IMR-90 (cell line): ENCODE measurements around the gene CDH15. TPM values are rescaled to one million over a fixed set of nuclear protein-coding genes. Genes with fewer than 3 reads are reported as not detected.

Source experiments
- ATAC-seq: fragments of 200-7000 bp; cut with Tn5 transposase; 2 replicates; pipeline ENCODE4 v1.9.1; 2020; ENCODE audit warnings: low read depth, mild to moderate bottlenecking, moderate library complexity
- BruUV-seq: library from RNA; stranded (reverse); fragments of 400-500 nt; replicated peaks from 2 replicates; lab custom pipeline; 2021; lab: Mats Ljungman, UMichigan
- CTCF ChIA-PET: fragments of 300-600 bp; formaldehyde crosslinking; extraction: SDS; loops from one replicate; lab custom pipeline; 2021; ENCODE audit warnings: antibody characterized with exemption; lab: Yijun Ruan, JAX
- POLR2A ChIA-PET: fragments of 300-600 bp; sonication (Branson Sonifier 250); formaldehyde crosslinking; loops from one replicate; lab custom pipeline; 2022; ENCODE audit warnings: antibody characterized with exemption; ENCODE audit not compliant: unreplicated experiment; lab: Charles Lee
- DNase-seq: peaks from one replicate; pipeline ENCODE4 v3.0.0; 2013
- H2AFZ ChIP-seq: replicated peaks from 2 replicates; pipeline ENCODE3; 2013; ENCODE audit warnings: low read length, mild to moderate bottlenecking; ENCODE audit not compliant: poor library complexity
- H2AK5ac ChIP-seq: 2 replicates; pipeline ENCODE4 v1.6.1; 2013; ENCODE audit warnings: low read depth, low read length, inconsistent platforms
- H2AK9ac ChIP-seq: replicated peaks from 2 replicates; pipeline ENCODE3; 2013; ENCODE audit warnings: mild to moderate bottlenecking, low read depth, low read length, moderate library complexity; ENCODE audit not compliant: poor library complexity
- H2BK120ac ChIP-seq: 2 replicates; pipeline ENCODE4 v1.6.1; 2013; ENCODE audit warnings: low read depth, low read length, inconsistent platforms
- H2BK15ac ChIP-seq: 3 replicates; pipeline ENCODE4 v1.6.1; 2013; ENCODE audit warnings: low read depth, low read length, inconsistent platforms
- H2BK20ac ChIP-seq: 2 replicates; pipeline ENCODE4 v1.6.1; 2013; ENCODE audit warnings: low read depth, mild to moderate bottlenecking, inconsistent platforms, low read length, moderate library complexity
- H2BK5ac ChIP-seq: 2 replicates; pipeline ENCODE4 v1.6.1; 2013; ENCODE audit warnings: mild to moderate bottlenecking, low read depth, low read length, inconsistent platforms; ENCODE audit not compliant: poor library complexity, severe bottlenecking
- H3K14ac ChIP-seq: replicated peaks from 2 replicates; pipeline ENCODE4 v1.6.1; 2013; ENCODE audit warnings: low read depth, low read length, inconsistent platforms
- H3K18ac ChIP-seq: 2 replicates; pipeline ENCODE4 v1.6.1; 2013; ENCODE audit warnings: low read depth, low read length, control low read depth
- H3K23ac ChIP-seq: 2 replicates; pipeline ENCODE4 v1.6.1; 2013; ENCODE audit warnings: low read depth, low read length, inconsistent platforms
- H3K27ac ChIP-seq: 2 replicates; pipeline ENCODE4 v1.5.1; 2013; ENCODE audit warnings: mild to moderate bottlenecking, control low read depth, low read length; ENCODE audit not compliant: insufficient read depth
- H3K27me3 ChIP-seq: 2 replicates; pipeline ENCODE4 v1.6.1; 2013; ENCODE audit warnings: low read length; ENCODE audit not compliant: control insufficient read depth, insufficient read depth
- H3K36me3 ChIP-seq: 2 replicates; pipeline ENCODE4 v1.6.1; 2013; ENCODE audit warnings: low read length, mixed read lengths; ENCODE audit not compliant: control insufficient read depth, insufficient read depth
- H3K4ac ChIP-seq: 2 replicates; pipeline ENCODE4 v1.6.1; 2013; ENCODE audit warnings: low read depth, low read length, inconsistent platforms
- H3K4me1 ChIP-seq: 2 replicates; pipeline ENCODE4 v1.6.1; 2013; ENCODE audit warnings: low read length, mixed read lengths; ENCODE audit not compliant: control insufficient read depth, insufficient read depth
- H3K4me2 ChIP-seq: 2 replicates; pipeline ENCODE4 v1.6.1; 2013; ENCODE audit warnings: low read depth, mild to moderate bottlenecking, control low read depth, low read length, moderate library complexity
- H3K4me3 ChIP-seq: 2 replicates; pipeline ENCODE4 v1.5.1; 2013; ENCODE audit warnings: low read depth, mild to moderate bottlenecking, control low read depth, low read length, moderate library complexity; ENCODE audit not compliant: insufficient read depth
- H3K56ac ChIP-seq: 2 replicates; pipeline ENCODE4 v1.6.1; 2013; ENCODE audit warnings: low read length, inconsistent platforms; ENCODE audit not compliant: insufficient read depth; ENCODE audit errors: extremely low read depth
- H3K79me1 ChIP-seq, 2 experiments: 2 replicates each; pipeline ENCODE4 v1.6.1; 2013; ENCODE audit warnings: low read length in 2 of 2, inconsistent platforms in 1 of 2, low read depth in 1 of 2
- H3K9ac ChIP-seq: 2 replicates; pipeline ENCODE4 v1.6.1; 2013; ENCODE audit warnings: low read depth, low read length, control low read depth
- H3K9me1 ChIP-seq: 2 replicates; pipeline ENCODE4 v1.6.1; 2013; ENCODE audit warnings: low read length, inconsistent platforms; ENCODE audit not compliant: insufficient read depth
- H3K9me3 ChIP-seq: 2 replicates; pipeline ENCODE4 v1.6.1; 2013; ENCODE audit warnings: low read length; ENCODE audit not compliant: control insufficient read depth, insufficient read depth
- H4K20me1 ChIP-seq: 2 replicates; pipeline ENCODE4 v1.6.1; 2013; ENCODE audit warnings: low read length, inconsistent platforms; ENCODE audit not compliant: insufficient read depth
- H4K5ac ChIP-seq: 2 replicates; pipeline ENCODE4 v1.6.1; 2013; ENCODE audit warnings: mild to moderate bottlenecking, low read depth, low read length, control low read depth
- H4K8ac ChIP-seq, 2 experiments: 2 replicates each; pipeline ENCODE4 v1.6.1; 2013; ENCODE audit warnings: low read depth in 2 of 2, low read length in 2 of 2, control low read depth in 1 of 2, inconsistent platforms in 1 of 2
- H4K91ac ChIP-seq: 2 replicates; pipeline ENCODE4 v1.6.1; 2013; ENCODE audit warnings: low read depth, low read length, inconsistent platforms; ENCODE audit not compliant: insufficient read depth
- BHLHE40 ChIP-seq: fragments of 150-350 bp; IDR thresholded peaks from 2 replicates; pipeline ENCODE4 v1.6.1; 2016; ENCODE audit warnings: mild to moderate bottlenecking, low read depth, low read length
- CEBPB ChIP-seq: IDR thresholded peaks from 2 replicates; pipeline ENCODE4 v1.6.1; 2012; ENCODE audit warnings: low read depth, low read length, improper control_type of control experiment
- CHD1 ChIP-seq: IDR thresholded peaks from 2 replicates; pipeline ENCODE4 v1.6.1; 2012; ENCODE audit warnings: low read depth, low read length, improper control_type of control experiment
- FOS ChIP-seq: fragments of 150-350 bp; IDR thresholded peaks from 2 replicates; pipeline ENCODE4 v1.6.1; 2016; ENCODE audit warnings: low read depth, low read length
- NFE2L2 ChIP-seq: fragments of 150-350 bp; IDR thresholded peaks from 2 replicates; pipeline ENCODE4 v1.6.1; 2016; ENCODE audit warnings: low read depth, mild to moderate bottlenecking, low read length
- POLR2A ChIP-seq: IDR thresholded peaks from 2 replicates; pipeline ENCODE4 v1.6.1; 2012; ENCODE audit warnings: mild to moderate bottlenecking, low read depth, low read length
- WGBS, 2 experiments: methylation state at CpG; one replicate each; pipeline versions ENCODE4 v1.1.5 to v1.1.7; 2013; ENCODE audit warnings: missing lambda C conversion rate in 2 of 2; ENCODE audit not compliant: insufficient read length in 1 of 2; ENCODE audit errors: extremely low coverage in 2 of 2; 5-methylcytosine and 5-hydroxymethylcytosine counted together
- dilution Hi-C: fragments of 300-500 bp; cut with HindIII; formaldehyde crosslinking; loops from one replicate; pipeline ENCODE4 v1.14.3; 2018; ENCODE audit warnings: low sequenced_read_pairs; ENCODE audit not compliant: unreplicated experiment
- in situ Hi-C: fragments of 300-500 bp; cut with MboI; formaldehyde crosslinking; loops from 3 replicates; pipeline ENCODE4 v1.14.3; 2019; ENCODE audit warnings: low sequenced_read_pairs, inconsistent platforms, mixed read lengths
- intact Hi-C: fragments of 100-400 bp; cut with micrococcal nuclease; formaldehyde crosslinking; loops from 2 replicates; pipeline ENCODE4 v1.10.0; 2022
- polyA plus RNA-seq, 3 experiments: library from polyadenylated mRNA; depleted of rRNA; stranded (reverse); fragments of >200 nt; gene quantifications; 2 replicates each; pipeline ENCODE4 v1.2.3, GENCODE V29; 2012; ENCODE audit warnings: low replicate concordance in 1 of 3
- total RNA-seq: library from RNA; depleted of rRNA; stranded (reverse); fragments of >200 nt; gene quantifications from 2 replicates; pipeline ENCODE4 v1.2.3, GENCODE V29; 2012
- TF ChIP-seq, protein P1 (sequence below): conservative IDR thresholded peaks from 2 replicates; pipeline ENCODE4 v1.5.1; 2012; ENCODE audit warnings: mild to moderate bottlenecking, low read depth, low read length, improper control_type of control experiment

Gene CDH15
- total and polyA plus RNA-seq, 2 of the 4 experiments (the other 2 are of a cell fraction), result 0.18 to 0.62 TPM

DNA sequence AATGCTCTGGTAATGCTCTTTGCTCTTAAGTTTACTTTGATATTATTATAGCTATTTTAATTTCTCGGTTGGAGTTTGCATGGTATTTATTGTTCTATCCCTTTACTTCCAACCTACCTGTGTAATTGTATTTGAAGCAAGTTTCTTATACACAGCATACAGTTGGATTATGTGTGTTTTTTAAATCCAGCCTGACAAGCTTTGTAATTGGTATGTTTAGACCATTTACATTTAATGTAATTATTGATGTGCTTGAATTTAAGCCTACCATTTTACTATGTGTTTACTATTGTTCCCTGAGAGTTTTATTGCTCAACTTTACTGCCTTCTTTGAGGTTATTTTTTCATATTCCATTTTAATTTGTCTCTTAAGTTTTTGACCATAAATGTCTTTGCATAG, 42.2 kb upstream of the CDH15 start:
- ATAC-seq (no peak), DNase-seq (no peak)
- Histone ChIP-seq H4K5ac (no peak overlapping the region), H2AK5ac (no peak overlapping the region), H3K14ac (no peak overlapping the region), H4K91ac (no peak overlapping the region), H3K4me1 (no peaks in the 10 kb centered on the region), H3K9ac (no peak overlapping the region), H3K4ac (no peak overlapping the region), H2BK120ac (no peak overlapping the region), H3K79me1 (peaks cover 3 to 11% of the 10 kb centered on the region in 2 experiments; a peak in 3 of 4 replicates), H3K56ac (no peak overlapping the region), H2BK5ac (no peak overlapping the region), H3K9me3 (peaks cover 2% of the 10 kb centered on the region), H2AFZ (no peak overlapping the region), H3K9me1 (peaks cover 3% of the 10 kb centered on the region), H3K18ac (no peak overlapping the region), H3K4me3 (no peak overlapping the region), H3K23ac (no peak overlapping the region), H4K8ac (no peak overlapping the region), H2BK20ac (no peak overlapping the region), H3K27me3 (no peaks in the 10 kb centered on the region), H4K20me1 (no peaks in the 10 kb centered on the region; the same call in 1 of the 2 replicates), H3K4me2 (no peak overlapping the region), H2AK9ac (no peak overlapping the region), H2BK15ac (no peak overlapping the region), H3K36me3 (peaks cover 30% of the 10 kb centered on the region), H3K27ac (no peak overlapping the region)
- WGBS, 2 experiments, result no CpG with 5 or more reads among the region's 1 CpG
- in situ Hi-C loops, result no loop called here
- TF ChIP-seq FOS, result no peak
- no peak for TF ChIP-seq POLR2A
- TF ChIP-seq, protein P1, sequence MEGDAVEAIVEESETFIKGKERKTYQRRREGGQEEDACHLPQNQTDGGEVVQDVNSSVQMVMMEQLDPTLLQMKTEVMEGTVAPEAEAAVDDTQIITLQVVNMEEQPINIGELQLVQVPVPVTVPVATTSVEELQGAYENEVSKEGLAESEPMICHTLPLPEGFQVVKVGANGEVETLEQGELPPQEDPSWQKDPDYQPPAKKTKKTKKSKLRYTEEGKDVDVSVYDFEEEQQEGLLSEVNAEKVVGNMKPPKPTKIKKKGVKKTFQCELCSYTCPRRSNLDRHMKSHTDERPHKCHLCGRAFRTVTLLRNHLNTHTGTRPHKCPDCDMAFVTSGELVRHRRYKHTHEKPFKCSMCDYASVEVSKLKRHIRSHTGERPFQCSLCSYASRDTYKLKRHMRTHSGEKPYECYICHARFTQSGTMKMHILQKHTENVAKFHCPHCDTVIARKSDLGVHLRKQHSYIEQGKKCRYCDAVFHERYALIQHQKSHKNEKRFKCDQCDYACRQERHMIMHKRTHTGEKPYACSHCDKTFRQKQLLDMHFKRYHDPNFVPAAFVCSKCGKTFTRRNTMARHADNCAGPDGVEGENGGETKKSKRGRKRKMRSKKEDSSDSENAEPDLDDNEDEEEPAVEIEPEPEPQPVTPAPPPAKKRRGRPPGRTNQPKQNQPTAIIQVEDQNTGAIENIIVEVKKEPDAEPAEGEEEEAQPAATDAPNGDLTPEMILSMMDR, result no peak
- TF ChIP-seq NFE2L2, result no peak
- no peak for TF ChIP-seq CEBPB
- TF ChIP-seq BHLHE40, result no peak
- no peak for TF ChIP-seq CHD1
- intact Hi-C loops, result no loop called here
- BruUV-seq, result no TSS peak
- POLR2A ChIA-PET, result no interaction called here
- CTCF ChIA-PET, result interaction anchor here (0.7 kb wide), 1 partner anchor 428 kb away, joined by 5 read pairs; no protein-coding TSS in a partner anchor
- dilution Hi-C loops, result no loop called here
